RPMI8226 (cell line): Measurements from ENCODE around the gene GSTCD.

Experiments used
- DNase-seq: peaks from one replicate; pipeline ENCODE4 v3.0.0-alpha.2; 2015

The GSTCD gene

DNA sequence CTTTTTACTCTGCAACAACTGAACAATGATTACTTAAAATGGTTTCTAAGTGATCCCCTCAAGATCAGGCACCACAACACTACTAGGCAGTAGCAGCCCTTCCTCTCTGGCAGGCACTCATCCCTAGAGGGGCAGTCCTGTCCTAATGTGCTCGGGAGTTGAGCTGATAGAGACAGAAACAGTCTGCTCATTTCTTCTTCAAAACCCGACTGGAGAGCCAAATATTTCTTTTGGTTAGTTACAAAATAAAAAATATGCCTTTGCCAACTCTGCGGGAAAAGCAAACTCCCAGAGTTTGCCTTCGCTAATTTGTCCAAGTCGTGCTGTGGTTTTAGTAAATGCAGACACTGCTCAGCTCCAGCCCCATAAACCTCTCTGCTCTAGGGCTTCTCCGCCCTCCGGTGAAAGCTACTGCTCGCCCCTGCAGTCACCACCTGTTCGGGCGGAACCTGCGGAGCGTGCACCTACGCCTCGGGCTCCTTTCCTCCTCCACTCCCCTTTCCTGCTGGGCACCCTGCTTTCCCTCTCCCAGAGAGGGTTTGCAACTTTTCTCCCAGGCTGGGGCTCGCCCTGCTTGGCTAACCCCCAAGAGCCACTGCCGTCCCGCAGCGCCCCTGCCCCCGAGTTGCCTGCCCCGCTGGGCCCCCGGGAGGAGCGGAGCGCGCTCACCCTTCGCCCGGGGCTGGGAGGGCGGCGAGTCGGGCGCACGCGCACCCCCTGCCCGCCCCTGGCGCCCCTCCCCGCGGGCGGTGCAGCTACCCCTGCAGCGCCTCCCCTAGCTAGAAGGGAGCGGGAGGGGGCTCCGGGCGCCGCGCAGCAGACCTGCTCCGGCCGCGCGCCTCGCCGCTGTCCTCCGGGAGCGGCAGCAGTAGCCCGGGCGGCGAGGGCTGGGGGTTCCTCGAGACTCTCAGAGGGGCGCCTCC, 186.3 kb downstream of the GSTCD start, which contains the start of gene NPNT:
Gene NPNT (plus strand): TSS at position 812 of the 923 bp plus-strand sequence. CDS start 182 bp downstream, outside the sequence.
- peak; percentile 16 for DNase-seq

DNA sequence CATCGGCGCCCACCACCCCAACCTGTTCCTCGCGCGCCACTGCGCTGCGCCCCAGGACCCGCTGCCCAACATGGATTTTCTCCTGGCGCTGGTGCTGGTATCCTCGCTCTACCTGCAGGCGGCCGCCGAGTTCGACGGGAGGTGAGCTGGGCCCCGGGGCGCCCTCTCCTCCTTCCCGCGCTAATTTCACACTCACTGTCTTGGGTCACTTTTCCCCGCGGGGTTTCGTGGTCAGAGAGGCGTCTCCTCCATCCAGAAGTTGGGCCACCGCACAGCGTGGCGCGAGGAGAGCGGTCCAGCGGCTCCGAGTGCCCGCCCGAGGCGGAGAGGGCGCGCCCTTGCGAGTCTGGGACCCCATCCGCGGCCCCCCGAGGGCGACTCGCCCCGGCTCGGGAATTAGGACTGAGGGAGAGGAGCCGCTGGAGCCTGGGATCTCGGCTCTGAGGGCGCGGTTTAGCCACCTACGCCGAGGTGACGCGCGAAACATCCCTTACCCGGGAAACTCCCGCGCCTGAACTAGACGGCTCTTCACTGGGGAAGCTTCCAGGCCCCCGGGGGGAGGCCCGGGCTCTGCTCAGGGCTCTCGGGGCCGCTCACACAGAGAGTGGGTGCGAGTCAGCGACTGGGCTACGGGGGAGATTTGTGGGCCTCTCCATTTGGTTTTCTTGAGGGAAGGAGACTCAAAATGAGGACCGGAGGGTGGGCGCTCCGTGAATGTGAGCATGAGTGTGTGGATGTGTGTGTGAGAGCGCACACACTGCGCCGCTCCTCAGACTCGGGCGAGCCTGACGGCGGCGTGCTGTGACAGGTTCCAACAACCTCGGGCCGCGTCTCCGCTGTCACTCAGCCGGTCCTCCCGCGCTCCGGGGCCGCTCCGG, 187.2 kb downstream of the GSTCD start:
- DNase-seq = peak; percentile 2

DNA sequence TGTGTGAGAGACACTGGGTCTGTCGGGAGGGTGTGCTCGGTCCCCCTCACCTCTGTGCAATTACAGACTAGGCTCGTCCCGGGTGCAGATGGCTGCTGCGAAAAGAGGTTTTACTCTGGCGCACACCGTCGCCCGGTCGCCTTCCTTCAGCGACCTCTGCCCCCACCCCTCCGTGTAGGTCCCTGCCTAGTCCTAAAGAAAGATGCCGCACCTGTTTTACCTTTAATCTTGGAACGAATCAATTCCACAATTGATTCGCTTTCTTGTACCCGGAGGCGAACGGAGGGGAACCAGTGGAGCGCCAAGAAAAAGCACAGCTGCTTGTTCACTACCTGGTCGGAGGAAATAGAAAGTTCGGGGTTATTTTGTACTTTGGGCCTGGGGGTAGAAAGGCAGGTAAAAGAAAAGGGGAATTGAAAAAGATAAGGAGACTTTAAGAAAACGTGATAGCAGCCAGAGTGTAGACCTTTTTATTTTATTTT, 187.9 kb downstream of the GSTCD start:
- DNase-seq = peak; percentile 15
